ENCODE measurements around the gene PSMB3. TPM values are rescaled to one million over a fixed set of nuclear protein-coding genes. Genes with fewer than 3 reads are reported as not detected.

Gene PSMB3
- total RNA-seq, 1 experiment from 2014 or later = 346 TPM

DNA sequence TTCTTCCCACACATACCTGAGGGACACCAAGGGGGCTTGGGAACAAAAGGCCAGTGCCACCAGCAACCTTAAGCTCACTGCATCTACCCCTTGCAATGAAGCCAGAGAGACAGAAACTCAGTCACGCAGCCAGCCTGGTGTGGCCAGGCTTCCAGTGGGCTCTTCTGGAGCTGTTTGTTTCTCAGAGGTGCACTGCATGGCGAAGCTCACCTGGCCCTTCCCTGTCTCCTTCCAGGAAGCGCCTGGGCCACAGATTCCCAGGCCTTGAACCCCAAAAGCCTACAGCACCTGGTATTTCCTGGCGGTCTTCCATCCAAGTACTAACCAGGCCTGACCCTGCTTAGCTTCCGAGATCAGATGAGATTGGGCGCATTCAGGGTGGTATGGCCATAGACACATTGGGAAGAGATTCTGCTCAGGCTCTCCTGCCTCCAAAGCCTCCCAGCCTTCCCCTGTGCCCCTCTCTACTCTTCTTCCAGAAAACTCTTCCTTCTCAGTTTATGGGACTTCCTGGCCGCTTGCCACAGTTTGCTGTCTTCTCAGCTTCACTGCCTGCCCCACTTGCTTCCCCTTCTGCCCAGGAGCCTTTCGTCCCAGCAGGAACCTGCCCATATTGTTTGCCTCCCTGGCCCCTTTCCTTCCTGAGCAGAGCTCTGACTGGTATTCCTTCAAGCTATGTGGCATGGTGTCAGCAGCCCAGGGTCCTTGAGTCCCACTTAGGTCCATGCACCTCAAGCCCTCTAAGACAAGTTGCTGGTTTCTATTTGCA lies 20.8 kb upstream of the PSMB3 start (continued):
- TF ChIP-seq ZNF274 (IDR thresholded peaks at IDR 0.05; ENCODE audit: low read depth, low read length) = no peak
- no peak for TF ChIP-seq EZH2phosphoT487 (IDR thresholded peaks at IDR 0.05; ENCODE audit: borderline replicate concordance)
- TF ChIP-seq EZH2 (IDR thresholded peaks at IDR 0.05) = no peak
- no peak for TF ChIP-seq ELF1 (IDR thresholded peaks at IDR 0.05; ENCODE audit: borderline replicate concordance, low read depth)
- TF ChIP-seq CTCF (IDR thresholded peaks at IDR 0.05 in 2 of 3, conservative IDR thresholded peaks at IDR 0.05 in 1 of 3; ENCODE audit: borderline replicate concordance in 1 of 3, insufficient read depth in 1 of 3, low read depth in 2 of 3, low read length in 2 of 3) = no peak
- no peak for TF ChIP-seq FOSL1 (IDR thresholded peaks at IDR 0.05; ENCODE audit: low read depth)
- no peak for TF ChIP-seq CBX3 (IDR thresholded peaks at IDR 0.05; ENCODE audit: low read depth)

DNA sequence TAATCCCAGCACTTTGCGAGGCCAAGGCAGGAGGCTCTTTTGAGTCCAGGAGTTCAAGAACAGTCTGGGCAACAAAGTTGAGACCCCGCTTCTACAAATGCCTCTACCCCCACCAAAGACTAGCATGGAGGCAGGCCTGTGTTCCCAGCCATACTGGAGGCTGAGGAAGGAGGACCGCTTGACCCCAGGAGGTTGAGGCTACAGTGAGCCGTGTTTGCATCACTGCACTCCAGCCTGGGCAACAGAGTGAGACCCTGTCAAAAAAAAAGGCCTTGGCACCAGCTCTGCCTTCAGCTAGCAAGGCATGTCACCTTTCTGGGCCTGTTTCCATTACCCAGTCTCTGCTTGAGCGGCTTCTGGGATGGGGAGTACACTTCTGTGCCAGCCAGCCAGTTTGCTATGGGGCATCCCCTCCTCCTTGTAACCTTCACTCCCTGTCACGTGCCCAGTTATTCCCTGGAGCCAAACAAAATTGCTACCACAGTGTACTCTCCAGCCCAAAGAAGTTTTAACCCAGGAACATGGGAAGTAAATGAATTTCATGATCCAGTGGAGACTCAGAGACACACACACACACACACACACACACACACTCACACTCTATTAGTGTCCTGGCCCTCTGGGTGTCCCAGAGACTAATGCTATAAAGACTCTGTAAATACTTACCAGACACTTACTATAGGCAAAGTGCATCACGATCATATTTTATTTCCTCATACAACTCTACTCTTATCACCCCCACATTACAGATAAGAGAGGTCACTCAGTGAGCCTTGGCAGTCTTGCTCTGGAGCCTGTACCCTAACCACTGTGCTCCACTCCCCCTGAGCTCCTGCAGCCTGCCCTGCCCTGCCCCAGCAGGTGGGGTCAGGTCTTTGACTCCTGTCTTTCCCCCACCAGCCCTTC lies 19.9 kb upstream of the PSMB3 start:
- Histone ChIP-seq H3K4me1 (ENCODE audit: control insufficient read depth in 1 of 2, insufficient read depth in 2 of 2, low read length in 2 of 2) (peaks cover 11 to 36% of the 10 kb centered on the region in 2 experiments; a peak in 3 of 4 replicates), H3K4me3 (replicated peaks in 1 of 2; ENCODE audit: low read depth in 1 of 2, low read length in 2 of 2) (no peak overlapping the region), H3K36me3 (ENCODE audit: control insufficient read depth in 1 of 2, insufficient read depth in 2 of 2, low read length in 2 of 2) (peaks cover 8 to 31% of the 10 kb centered on the region in 2 experiments; a peak in 3 of 4 replicates), H3K27me3 (ENCODE audit: insufficient read depth, low read length) (no peaks in the 10 kb centered on the region), H2AFZ (ENCODE audit: low read depth, low read length, poor library complexity, severe bottlenecking) (no peak overlapping the region), H3K4me2 (ENCODE audit: low read length) (0 out of 2 replicates have a peak overlapping the region, but pooled peaks have one; percentile 90), H3K9me3 (ENCODE audit: control insufficient read depth in 1 of 2, insufficient read depth in 1 of 2, low read depth in 1 of 2, low read length in 2 of 2) (no peaks in the 10 kb centered on the region), H3K9ac (ENCODE audit: low read length) (0 out of 2 replicates have a peak overlapping the region, but pooled peaks have one; percentile 4), H3K27ac (ENCODE audit: low read depth, low read length) (peak overlapping the region; percentile 47; the same call in 1 of the 2 replicates), H4K20me1 (ENCODE audit: insufficient read depth) (no peaks in the 10 kb centered on the region), H3K9me2 (ENCODE audit: insufficient read depth) (no peaks in the 10 kb centered on the region), H3K79me2 (ENCODE audit: insufficient read depth, low read length) (peaks cover 37% of the 10 kb centered on the region)
- intact Hi-C loops (cut with micrococcal nuclease) = loop anchor here (10.0 kb wide), 1 partner anchor 422 kb away; the partner anchor contains the start of gene PLXDC1
- ChIA-PET CTCF (no interaction called here), POLR2A (no interaction called here), RAD21 (ENCODE audit: low non-redundant PET in 1 of 2, low total read pairs in 2 of 2, uncharacterized antibody in 2 of 2, unreplicated experiment in 2 of 2) (no interaction called here)
- ATAC-seq (no peak), DNase-seq (ENCODE audit: low read depth, low spot score) (no peak)
- no TSS peak for BruUV-seq (replicated peaks)
- TF ChIP-seq YY1 (IDR thresholded peaks at IDR 0.05; ENCODE audit: extremely low read depth, insufficient replicate concordance, low read depth, low read length) (no peak), TCF7L2 (IDR thresholded peaks at IDR 0.05; ENCODE audit: borderline replicate concordance, extremely low read depth, insufficient read depth, insufficient read length) (no peak), EZH2phosphoT487 (IDR thresholded peaks at IDR 0.05; ENCODE audit: borderline replicate concordance) (no peak), SIN3A (IDR thresholded peaks at IDR 0.05; ENCODE audit: low read depth) (no peak), JUND (IDR thresholded peaks at IDR 0.05) (no peak), ELF1 (IDR thresholded peaks at IDR 0.05; ENCODE audit: borderline replicate concordance, low read depth) (no peak), CBX3 (IDR thresholded peaks at IDR 0.05; ENCODE audit: low read depth) (no peak), EZH2 (IDR thresholded peaks at IDR 0.05) (no peak), ZBTB33 (IDR thresholded peaks at IDR 0.05; ENCODE audit: extremely low read depth, insufficient replicate concordance, low read length) (no peak), SRF (IDR thresholded peaks at IDR 0.05; ENCODE audit: low read depth) (no peak)
- TF ChIP-seq, protein P1, sequence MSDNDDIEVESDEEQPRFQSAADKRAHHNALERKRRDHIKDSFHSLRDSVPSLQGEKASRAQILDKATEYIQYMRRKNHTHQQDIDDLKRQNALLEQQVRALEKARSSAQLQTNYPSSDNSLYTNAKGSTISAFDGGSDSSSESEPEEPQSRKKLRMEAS (IDR thresholded peaks at IDR 0.05) = no peak

All from HCT116 (cell line).